ENCODE measurements around the gene HIPK2.

HIPK2 gene

DNA sequence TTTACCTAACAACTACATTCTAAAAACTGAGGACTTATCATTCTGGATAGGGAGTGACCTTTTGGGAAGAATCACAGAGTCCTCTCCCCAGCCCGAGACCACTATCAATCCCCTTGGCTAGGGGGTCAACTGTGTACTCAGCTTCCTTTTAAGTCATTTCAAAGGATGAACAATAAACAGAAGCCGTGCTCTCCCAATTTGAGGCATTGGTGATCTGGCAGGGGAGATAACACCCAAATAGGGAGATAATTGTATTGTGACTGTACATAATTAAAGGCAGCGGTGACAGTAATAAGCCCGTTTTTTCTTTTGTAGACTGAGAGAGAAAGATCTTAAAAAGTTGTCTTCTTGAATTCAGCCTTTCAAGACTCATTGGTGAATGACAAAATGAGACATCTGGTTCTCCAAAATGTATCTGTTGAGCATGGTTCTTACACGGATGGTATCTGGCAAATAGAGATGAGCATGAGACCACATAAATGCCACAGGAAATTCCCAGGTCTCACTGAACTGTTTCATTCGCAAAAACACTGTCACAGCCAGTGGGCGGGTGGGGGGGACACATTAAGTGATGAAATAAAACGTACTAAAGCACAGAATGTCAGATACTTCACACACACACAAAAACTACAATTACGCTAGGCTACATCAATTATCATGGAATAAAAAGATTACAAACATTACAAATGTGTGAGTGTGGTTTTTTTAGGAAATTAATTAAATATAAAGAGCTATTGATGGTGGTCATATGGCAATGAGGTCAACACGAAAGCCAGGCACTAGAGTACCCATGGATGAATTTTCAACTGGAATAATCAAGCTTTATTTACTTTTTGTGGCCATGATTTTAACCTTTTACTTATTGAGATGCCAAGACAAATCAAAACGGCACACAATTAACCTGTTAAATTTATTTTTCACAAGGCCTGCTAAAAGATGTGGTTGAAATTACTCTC, 108.4 kb downstream of the HIPK2 start:
- peak; percentile 44 to 45 for ATAC-seq

DNA sequence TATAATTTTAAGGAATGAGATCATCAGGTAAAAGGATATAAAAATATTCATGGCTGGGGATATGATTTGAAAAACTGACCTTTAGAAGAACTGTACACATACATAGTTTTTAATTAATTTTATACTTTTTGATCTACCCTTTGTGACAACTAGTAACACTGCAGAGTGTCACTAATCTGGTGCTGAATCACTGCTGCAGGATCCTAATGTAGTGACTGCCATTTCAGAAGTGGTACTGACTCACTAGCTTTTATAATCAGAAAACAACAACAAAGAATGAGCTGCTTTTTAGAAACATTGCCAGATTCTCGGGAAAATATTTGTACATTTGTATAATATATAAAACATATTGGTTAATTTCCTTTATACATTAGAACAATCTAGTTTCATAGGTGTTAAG, 110.4 kb downstream of the HIPK2 start:
- ATAC-seq, result peak in 1 of 2 donors; percentile 30

DNA sequence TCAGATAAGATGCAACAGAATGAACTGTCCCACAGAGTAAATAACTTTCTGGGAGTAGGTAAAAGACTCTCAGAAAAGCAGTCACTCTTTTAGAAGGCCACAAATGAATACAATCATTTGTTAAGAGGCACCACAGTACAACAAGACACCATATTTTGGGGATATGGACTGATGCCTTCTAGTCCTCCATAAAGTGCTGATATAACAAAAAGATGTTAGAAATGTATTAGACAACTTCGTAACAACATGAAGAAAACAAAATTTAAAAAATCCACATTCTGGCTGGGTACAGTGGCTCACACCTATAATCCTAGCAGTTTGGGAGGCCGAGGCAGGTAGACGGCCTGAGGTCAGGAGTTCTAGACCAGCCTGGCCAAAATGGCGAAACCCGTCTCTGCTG, 111.3 kb downstream of the HIPK2 start:
- no peak for ATAC-seq

DNA sequence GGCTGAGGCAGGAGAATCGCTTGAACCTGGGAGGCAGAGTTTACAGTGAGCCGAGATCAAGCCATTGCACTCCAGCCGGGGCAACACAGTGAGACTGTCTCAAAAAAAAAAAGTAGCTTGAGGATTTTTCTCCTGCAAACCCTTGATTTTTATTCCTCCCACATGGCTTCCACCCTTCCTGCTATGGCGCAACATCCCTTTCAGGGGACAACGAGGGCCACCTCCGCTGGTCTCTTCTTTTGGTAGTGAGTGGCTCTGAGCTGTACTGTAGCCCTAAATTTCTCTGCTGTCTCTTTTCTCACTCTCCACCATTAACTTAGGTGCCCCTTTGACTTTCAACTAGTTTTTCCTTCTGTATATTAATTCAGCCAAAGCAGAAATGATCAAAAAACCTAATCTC, 113.4 kb downstream of the HIPK2 start:
- ATAC-seq, result no peak

DNA sequence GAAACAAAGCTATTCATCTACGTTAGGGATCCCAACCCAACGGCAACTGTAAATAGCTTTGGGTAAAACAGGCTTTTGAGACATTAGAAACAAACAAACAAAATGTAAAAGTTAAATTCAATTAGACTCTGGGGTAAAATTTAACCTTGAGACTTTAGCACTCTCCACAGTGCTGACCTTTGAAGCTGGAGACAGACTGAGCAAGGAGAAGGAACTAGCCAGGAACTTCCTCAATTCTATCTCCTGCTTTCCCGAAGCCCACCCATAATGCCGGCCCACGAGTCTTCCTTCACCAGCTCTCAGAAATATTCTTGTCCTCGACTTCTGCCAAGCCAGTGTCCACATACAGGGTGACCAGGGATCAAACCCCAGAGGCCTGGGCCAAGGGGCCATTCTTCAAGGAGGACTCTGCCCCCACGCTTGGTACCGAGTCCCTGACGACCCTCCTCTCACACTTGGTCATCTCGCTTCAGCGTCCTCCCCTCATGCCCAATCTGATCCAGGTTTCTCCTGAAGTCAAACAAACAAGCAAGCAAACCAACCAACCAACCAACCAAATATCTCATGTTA, 114.1 kb downstream of the HIPK2 start:
- ATAC-seq, result no peak

DNA sequence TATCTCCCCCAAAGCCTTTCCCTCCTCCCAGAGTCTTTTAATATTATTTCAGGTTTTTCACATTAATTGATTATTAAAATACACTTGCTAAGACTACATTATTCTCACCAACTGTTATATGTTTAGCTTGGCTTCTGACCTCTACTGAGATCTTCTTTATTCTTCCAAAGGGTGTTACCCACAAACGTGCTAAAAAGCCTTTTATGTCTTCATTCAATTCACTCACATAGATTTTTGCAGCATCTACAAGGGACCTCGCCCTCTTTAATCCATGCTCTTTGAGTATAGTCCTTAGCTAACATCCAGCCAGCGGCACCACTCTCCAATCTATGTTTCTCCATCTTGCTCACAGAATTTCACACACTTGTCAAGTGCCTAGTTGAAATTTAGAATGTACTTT, 115.9 kb downstream of the HIPK2 start:
- ATAC-seq, result no peak

DNA sequence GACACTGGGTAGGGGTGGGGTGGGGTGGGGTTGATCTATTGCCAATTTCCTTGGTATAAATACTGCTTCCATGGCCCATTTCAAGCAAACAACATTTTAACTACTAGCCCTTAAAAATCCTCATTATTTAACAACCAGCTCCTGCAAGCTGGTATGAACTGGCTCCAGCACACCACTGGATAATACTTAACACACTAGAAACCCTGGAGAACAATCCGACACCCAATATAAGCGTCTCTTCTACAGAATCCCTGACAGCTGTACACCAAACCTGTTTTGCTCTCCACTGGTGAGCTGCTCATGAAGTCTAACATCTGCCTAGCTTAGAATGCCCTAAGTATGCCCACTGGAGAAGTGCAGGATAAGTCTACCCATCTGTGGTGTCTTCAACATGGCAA, 116.8 kb downstream of the HIPK2 start:
- no peak for ATAC-seq

DNA sequence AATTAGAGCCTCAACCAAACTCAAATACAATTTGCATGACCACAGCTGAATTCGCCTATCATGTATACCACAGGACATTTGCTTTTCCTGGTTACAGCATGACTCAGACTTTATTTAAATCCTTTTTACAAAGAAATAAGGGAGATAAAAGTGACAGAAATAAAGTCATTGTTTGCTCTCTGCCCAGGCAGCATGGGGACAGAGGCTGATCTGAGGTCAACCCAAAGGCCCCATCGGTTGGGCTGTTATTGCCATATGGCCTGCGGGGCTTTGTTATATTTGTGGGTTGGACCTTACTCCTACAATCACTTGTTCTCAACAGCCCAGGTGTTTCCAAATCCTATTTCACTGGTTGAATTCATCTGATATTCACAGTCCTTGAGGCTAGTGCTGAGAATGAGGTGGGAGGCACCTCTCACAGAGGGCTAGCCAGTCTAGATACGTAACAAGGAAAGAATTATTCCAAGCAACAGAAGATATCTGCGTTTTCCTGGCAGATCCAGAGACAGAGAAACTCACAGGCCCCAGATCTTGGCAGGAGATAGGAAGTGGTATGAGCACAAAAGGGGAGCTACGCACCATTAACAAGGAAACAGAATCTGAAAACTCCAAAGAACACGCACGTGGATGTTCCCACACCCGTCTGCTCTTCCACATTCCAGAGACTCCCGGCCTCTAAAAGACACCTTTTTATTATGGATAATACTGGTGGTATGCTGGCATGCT, 117.3 kb downstream of the HIPK2 start:
- ATAC-seq, result no peak

DNA sequence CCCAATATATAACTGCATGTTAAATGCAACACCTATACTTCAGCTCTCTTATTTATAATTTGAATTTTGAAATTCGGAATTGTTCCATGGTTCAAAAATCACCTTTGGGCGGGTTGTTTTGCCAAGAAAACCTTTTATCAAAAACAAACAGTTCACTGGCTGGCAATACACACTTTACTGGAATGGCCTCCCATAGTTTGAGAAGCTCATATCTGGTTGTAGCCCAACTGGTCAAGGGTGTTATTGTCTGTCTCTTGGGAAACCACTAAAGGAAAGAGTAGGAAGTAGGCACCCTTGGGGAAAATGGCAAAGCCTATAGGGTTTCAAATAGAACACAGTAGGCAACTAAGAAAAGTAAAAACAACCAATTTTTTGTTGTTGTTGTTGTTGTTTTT, 117.9 kb downstream of the HIPK2 start:
- no peak for ATAC-seq

DNA sequence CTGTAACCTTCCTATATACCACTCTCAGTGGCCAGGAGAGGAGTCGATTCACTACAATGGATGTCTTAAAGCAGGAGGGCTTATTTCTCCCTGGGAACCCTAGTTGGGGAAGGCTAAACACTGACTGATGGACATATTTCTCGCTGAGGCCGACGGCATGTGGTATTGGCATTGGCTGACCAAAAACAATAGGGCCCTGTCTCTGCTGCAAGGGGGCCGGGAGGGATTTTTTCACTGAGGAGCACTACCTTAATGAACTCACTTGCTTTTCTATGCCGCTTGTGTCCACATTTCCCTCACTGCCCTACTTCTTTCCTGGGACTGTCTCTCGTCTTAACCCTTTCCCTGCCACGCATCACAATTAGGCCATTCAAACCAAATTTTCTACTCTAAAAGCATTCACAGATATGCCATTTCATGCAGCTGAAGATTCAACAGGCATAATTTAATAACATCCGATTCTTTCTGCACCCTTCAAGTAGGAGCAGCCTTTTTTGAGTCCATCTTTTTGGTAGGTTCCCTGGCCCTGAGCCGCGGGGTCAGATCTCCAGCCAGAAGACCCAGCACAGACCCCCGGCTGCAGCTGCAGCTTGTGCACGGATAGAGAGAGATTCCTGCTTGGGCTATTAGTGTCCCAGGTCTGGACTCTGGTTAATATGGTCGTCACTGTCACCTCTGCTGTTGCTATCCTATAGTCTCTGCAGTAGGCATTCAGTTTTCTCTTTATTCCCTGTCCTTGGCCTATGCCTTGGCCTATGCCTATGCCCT, 118.7 kb downstream of the HIPK2 start:
- no peak for ATAC-seq

DNA sequence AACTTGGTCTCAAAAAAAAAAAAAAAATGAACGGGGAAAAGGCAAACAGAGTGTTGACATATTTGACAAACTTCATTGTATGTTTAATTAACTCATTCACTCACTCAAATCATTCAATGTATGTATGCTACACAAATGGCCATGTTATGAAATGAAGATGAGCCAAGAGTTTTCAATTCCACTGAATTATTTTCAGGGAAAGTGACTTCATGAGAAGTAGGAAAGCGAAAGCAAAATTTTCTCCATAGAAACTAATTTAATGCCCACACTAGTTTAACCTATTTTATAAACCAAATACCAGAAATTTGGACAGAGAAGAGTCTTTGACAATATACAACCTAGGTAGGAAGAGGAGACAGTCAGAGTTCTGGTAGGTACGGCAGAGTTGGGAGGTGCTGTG, 119.5 kb downstream of the HIPK2 start:
- no peak for ATAC-seq

DNA sequence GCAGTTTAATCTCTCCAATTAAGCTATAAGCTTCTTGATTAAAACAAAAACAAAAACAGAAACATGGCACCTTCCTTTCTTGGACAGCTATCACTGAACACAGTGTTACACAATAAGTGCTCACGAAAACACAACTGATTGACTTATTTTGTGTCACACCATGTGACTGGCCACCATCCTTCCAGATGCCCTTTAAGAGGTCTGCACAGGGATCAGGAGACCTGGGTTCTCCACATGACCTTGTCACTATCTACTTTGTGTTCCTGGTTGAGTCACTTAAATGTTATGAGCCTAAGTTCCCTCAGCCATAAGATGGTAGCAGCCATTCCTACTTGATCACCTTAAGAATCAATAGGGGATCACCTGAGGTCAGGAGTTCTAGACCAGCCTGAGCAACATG, 120.1 kb downstream of the HIPK2 start:
- no peak for ATAC-seq

DNA sequence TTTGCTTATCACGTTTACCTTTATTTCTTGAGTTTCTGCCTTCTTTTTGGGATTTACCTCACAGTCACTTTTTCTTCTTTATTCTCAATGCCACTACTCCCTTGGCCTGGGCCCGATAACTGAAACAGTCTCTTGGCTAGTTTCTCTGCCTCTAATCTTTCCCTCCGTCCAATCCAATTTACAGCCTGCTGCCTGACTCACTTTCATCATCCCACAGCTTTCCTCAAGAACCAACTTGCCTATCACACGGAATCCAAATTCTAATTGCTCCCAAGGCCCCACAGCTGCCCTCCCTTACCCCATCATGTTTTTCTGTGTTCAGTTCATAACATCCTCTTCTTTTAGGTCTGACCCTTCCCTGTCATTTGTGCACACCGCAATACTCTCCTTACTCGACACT, 121.4 kb downstream of the HIPK2 start:
- no peak for ATAC-seq

DNA sequence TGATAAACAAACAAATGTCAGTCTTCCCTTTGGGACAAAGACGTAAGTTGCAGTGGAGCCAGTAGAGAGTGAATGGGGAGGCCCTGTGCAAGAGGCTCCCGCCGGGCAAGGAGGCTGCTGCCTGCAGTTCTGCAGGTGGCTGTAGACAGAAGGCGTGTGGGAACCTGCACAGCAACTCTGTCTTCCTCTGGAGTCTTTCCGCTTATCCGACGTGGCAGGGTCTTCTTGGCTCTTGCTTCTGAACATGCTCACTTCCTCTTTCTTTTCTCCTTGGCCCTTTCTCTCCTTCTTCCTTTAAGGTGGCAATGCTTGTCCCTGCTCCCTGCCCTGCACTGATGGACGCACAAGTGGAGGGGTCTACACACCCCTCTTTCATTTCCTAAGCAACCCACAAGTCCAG, 122.5 kb downstream of the HIPK2 start:
- no peak for ATAC-seq

DNA sequence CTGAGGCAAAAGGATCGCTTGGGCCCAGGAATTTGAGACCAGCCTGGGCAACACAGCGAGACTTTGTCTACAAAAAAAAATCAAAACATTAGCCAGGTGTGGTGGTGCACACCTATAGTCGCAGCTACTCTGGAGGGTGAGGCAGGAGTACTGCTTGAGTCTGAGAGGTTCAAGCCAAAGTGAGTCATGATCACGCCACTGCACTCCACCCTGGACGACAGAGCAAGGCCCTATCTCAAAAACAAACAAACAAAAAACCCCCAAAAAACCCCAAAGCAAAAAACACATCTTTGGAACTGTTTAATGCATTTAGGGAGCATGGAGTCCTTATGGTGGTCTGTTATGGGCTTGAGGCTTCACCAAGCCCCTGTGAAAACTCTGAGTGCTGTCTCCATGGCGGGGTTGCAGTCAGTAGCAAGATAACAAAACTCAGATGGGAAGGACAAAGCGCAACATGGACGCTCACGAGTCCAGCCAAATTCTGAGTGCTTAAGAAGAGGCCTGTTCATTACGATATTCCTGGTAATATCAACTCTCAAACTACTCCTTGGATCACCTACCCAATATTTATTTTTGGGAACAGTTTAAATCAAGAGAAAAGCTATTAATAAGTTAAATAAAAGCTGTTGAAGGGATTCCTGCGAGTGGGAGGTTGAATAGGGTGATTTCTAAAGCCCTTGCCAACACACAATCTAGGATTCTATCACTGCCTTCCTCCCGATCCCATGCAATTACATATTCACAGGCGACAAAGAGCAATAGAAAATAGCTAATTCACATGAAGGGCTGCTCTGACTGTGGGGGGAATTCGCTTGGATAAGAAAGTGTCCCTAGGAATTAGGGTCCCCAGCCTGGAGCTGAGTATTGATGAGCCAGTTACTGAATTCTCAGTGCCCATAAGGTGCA, 123.3 kb downstream of the HIPK2 start:
- ATAC-seq, result no peak

DNA sequence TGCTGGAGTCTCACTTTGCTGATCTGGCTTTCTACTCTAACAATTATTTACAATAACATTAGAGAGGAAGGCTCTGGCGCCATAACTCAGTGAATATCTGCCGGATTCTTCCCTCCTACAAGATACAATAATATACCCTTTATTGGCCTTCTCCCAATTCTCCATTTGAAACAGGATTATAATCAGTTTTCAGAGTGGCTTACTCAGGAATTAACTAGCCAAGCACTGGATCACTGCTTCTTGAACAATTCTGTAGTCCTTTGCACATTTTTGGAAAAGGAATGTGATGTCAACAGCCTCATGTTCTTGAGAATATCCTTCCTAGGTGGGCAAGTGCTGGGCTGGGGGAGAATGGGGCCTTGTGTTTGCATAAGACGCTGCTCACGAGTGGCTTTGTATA, 125.9 kb downstream of the HIPK2 start:
- ATAC-seq, result no peak

DNA sequence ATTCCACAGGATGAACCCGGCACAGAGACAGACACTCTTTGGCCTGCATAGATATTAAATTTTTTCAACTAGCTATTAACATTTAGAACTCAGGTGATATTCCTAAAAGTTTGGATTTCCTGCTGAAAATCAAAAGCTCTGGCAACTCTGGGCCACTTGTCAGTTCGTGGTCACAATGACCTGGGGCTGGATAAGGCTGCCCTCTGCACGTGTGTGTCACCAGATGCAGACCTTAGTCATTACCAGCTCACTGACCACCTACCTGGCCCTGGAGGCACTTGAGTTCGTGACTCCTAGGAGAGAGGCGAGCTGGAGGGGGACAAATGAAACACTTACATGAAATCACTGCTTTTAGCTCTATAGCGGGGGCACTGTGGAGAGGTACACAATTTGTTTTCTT, 126.5 kb downstream of the HIPK2 start:
- no peak for ATAC-seq

DNA sequence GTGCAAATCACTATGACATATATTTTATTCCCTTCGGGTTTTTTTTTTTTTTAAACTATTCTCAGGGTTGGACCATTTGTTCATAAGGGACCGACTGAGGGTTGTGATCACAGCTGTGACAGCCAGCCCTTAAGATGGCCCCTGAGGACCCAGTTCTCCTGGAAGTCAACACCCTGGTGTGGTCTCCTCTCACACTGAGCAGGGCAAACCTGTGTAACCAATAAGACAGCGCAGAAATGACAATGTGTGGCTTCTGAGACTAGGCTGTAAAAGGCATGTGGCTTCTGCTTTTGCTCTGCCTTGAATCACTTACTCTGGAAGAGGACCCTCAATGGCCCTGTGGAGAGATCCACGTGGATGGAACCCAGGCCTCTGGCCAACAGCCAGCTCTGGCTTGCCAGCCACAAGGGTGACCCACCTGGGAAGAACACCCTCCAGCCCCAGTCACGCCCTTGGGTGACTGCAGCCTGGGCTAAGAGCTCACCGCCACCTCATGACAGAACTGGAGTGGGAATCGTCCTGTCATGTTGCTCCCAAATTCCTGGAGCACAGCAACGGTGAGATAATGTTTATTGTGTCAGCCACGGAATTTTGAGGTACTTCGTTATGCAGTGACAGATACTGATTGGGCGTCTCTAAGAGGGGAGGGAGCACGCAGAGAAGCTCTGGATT, 127.2 kb downstream of the HIPK2 start:
- no peak for ATAC-seq

DNA sequence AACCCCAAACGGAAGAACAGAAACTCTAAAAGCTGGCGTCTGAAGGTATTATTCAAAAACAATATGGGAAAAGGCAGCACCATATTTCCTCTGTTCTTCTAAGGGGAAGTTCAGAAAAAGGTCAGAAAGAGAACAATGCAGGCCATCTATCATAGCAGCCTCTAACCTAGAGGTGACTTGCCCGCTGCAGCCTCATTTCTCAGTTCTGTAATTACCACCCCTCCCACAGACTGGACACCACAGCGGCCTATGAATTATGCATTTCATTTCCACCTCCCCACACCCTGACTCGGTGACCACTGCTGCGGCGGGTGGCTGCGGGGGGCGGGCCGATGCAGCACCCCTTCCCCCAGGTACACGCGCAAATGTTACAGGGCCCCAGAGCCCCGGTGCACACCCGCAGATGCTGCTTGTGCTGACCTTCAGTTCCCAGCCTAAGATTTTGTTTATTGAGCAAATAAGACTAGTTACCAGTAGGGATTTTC, 128.8 kb downstream of the HIPK2 start:
- ATAC-seq, result peak; percentile 31 to 62

DNA sequence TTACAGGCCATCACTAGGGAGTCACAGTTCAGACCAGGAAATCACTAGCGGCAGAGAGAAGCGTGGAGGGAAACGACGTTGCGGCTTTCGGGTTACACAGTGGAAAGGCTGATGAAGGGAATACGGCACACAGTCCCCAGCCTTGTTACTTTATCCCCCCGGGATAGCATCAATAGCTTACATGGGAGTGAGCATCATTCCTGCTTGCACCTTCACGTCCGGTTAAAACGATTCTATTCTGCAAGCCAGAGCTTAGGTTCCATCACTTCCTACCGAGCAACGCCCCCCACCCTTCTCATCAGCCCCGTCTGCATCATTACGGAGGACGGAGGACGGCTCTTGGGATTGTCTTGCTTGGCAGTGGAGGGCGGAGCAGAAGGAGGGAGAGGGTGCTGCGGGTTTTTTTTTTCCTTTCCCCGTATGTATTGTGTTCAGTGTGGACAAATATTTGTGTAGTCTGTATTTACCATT, 129.4 kb downstream of the HIPK2 start:
- no peak for ATAC-seq

DNA sequence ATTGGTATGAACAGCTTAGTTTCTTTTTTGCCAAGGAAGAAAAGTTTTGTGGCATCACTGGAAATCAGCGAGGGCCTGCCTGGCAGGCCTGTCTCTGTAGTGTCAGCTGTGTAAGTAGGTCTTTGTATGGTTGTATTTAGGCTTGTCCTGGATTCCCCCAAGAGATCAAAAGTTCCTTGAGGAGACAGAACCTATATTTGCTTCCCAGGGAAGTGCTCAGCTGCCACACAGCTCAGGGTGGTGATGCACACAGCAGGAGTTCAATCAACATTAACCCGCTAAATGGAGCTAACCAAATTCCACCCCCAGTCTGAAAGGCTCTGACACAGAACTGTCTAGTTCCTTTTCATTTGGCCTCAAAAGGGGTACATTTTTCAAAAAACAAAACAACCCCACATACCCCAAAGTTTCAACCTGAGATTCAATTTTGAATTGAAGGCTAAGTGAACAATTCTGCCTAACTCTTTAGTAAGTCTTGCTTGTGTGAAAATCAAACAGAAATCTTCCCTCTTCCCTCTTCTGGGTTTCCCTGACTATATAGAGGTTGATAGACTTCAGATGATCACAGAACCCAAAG, 129.9 kb downstream of the HIPK2 start:
- no peak for ATAC-seq
